ENCODE results near the gene FRYL. TPM values are rescaled to one million over a fixed set of nuclear protein-coding genes. Genes with fewer than 3 reads are reported as not detected.

Gene FRYL
- total and polyA plus RNA-seq, 2 experiments from 2014 or later = 20.6 to 33.0 TPM

- H3K27ac ChIP-seq = no peak overlapping the region
- H3K4me1 ChIP-seq (ENCODE audit: low read depth) = no peaks in the 10 kb centered on the region
- H3K4me3 ChIP-seq = no peak overlapping the region
- DNase-seq (ENCODE audit: low read depth in 1 of 2, low spot score in 1 of 2) = no peak
- H3K27me3 ChIP-seq = no peaks in the 10 kb centered on the region
- no peaks in the 10 kb centered on the region for H3K9me3 ChIP-seq (ENCODE audit: low read depth)
- H3K36me3 ChIP-seq = peaks cover 51% of the 10 kb centered on the region
- no peak for TF ChIP-seq CTCF (IDR thresholded peaks at IDR 0.05; ENCODE audit: low read depth, low read length)
These were observed 276.6 kb downstream of the FRYL start for GRCh38 chr4:48503233-48504025.

- H3K36me3 ChIP-seq = peaks cover 37% of the 10 kb centered on the region
- no peaks in the 10 kb centered on the region for H3K9me3 ChIP-seq (ENCODE audit: low read depth)
- no peaks in the 10 kb centered on the region for H3K27me3 ChIP-seq
- no peak overlapping the region for H3K4me3 ChIP-seq
- H3K4me1 ChIP-seq (ENCODE audit: low read depth) = no peaks in the 10 kb centered on the region
- no peak for TF ChIP-seq CTCF (IDR thresholded peaks at IDR 0.05; ENCODE audit: low read depth, low read length)
- H3K27ac ChIP-seq = no peak overlapping the region
- DNase-seq (ENCODE audit: low read depth in 1 of 2, low spot score in 1 of 2) = no peak
These were observed 280.5 kb downstream of the FRYL start for GRCh38 chr4:48499551-48500066.

- H3K27ac ChIP-seq = no peak overlapping the region
- no peaks in the 10 kb centered on the region for H3K27me3 ChIP-seq
- H3K4me3 ChIP-seq = no peak overlapping the region
- H3K4me1 ChIP-seq (ENCODE audit: low read depth) = no peaks in the 10 kb centered on the region
- no peak for TF ChIP-seq CTCF (IDR thresholded peaks at IDR 0.05; ENCODE audit: low read depth, low read length)
- DNase-seq (ENCODE audit: low read depth in 1 of 2, low spot score in 1 of 2) = no peak
- H3K9me3 ChIP-seq (ENCODE audit: low read depth) = no peaks in the 10 kb centered on the region
- peaks cover 34% of the 10 kb centered on the region for H3K36me3 ChIP-seq
These were observed 281.2 kb downstream of the FRYL start for GRCh38 chr4:48498895-48499294.

- TF ChIP-seq CTCF (IDR thresholded peaks at IDR 0.05; ENCODE audit: low read depth, low read length) = no peak
- Histone ChIP-seq H3K4me3 (no peak overlapping the region), H3K27me3 (peaks cover 16% of the 10 kb centered on the region), H3K36me3 (peaks cover 23% of the 10 kb centered on the region), H3K27ac (no peak overlapping the region), H3K4me1 (ENCODE audit: low read depth) (no peaks in the 10 kb centered on the region), H3K9me3 (ENCODE audit: low read depth) (no peaks in the 10 kb centered on the region)
- no peak for DNase-seq (ENCODE audit: low read depth in 1 of 2, low spot score in 1 of 2)
These were observed 284.1 kb downstream of the FRYL start for GRCh38 chr4:48495941-48496340.

GRCh38 chr4:48493452-48494100 is 286.5 kb downstream of the FRYL start:
- no peak for TF ChIP-seq CTCF (IDR thresholded peaks at IDR 0.05; ENCODE audit: low read depth, low read length)
- Histone ChIP-seq H3K27me3 (peaks cover 40% of the 10 kb centered on the region), H3K4me1 (ENCODE audit: low read depth) (no peaks in the 10 kb centered on the region), H3K9me3 (ENCODE audit: low read depth) (no peaks in the 10 kb centered on the region), H3K36me3 (peaks cover 2% of the 10 kb centered on the region), H3K4me3 (no peak overlapping the region), H3K27ac (no peak overlapping the region)
- DNase-seq (ENCODE audit: low read depth in 1 of 2, low spot score in 1 of 2) = peak; percentile 18 to 19
